NCI-H526 (cell line): ENCODE results near the gene SPRR5.

ENCODE experiments used
- DNase-seq, 2 experiments: peaks; one replicate each; lab custom pipeline; 2025; lab: John Stamatoyannopoulos, UW

SPRR5 gene

GRCh38 chr1:152946248-152946647 is 758 bp upstream of the SPRR5 start:
- no peak for DNase-seq

- DNase-seq = no peak
These were observed 4.7 kb downstream of the SPRR5 start for GRCh38 chr1:152951711-152952110.

- no peak for DNase-seq
These were observed 6.8 kb downstream of the SPRR5 start for GRCh38 chr1:152953761-152954160.

- no peak for DNase-seq
These were observed 7.4 kb downstream of the SPRR5 start for GRCh38 chr1:152954436-152954835.

DNA sequence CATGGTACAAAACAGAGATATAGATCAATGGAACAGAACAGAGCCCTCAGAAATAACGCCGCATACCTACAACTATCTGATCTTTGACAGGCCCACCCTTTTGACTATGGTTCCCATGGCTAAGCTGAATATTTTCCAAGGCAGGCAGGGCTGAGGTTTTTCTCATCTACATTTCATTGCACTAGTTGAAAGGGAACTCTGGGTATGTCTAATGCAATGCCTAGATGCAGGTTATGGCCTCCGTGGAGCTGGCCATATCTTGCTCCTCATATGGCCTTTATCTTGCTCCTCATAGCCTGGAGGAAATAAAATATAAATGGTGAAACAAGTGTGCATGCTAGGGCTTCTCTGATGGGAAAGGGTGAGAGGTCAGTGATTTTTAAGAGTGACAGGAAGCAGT is 10.6 kb downstream of the SPRR5 start:
- DNase-seq = no peak

GRCh38 chr1:152959273-152959672 is 12.3 kb downstream of the SPRR5 start:
- DNase-seq = no peak

DNA sequence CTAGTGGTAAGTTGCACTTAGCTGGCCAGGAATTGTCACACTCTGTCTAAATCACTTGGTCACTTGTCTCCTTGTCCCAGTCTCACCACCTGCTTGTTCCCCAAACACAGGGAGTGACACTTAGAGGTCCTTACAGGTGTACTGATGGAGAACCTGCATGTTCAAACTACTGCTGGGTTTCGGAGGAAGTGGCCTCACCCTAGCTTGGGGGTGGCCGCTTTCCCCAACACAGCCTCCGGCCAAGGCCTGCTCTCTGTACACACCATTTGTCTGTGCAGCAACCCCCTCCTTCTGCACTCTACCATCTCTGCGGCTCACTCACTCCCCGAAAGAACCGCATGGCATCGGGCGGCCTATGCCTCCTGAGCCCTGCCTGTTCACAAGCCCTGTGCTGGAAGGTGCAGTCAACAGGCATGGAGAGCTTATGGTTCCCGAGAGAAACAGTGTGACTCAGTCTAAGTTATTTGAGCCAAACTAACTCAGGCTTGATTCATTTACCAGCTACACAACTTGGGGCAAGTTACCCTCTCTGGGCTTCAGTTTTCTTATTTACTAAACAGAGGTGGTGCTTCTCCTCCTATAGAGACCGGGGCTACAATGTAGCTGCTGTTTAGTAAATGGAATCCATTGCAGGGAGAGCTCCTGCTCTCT is 12.9 kb downstream of the SPRR5 start:
- DNase-seq = no peak

DNA sequence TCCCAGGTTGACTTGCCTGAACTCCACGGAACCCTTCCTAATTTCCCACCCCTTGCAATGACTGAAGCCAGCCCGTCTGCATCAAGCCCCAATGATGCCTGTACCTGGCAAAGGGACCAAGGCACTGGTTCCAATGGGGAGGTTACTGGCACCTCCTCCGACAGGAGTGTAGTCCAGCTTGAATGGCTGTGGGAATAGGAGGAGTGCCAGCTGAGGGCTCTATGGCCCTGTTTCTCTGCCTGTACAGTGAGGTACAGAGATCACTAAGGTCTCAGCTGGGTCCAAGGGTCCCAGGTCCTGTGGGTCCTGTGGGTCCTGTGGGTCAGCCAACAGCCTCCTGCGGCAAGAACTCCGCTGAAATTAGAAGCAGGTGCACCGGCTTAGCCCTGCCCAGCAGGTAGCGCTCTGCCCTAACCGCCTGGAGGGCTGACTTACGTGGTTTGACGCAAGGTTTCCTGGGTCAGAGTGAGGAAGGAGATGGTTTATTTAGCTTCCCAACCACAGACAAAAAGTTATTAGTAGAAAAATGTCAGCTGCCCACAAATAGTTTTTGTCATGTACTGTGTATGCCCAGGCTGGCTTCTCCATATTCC is 13.5 kb downstream of the SPRR5 start:
- peak in 1 of 2 experiments; percentile 42 for DNase-seq

- DNase-seq = no peak
These were observed 14.4 kb downstream of the SPRR5 start for GRCh38 chr1:152961226-152961891.

DNA sequence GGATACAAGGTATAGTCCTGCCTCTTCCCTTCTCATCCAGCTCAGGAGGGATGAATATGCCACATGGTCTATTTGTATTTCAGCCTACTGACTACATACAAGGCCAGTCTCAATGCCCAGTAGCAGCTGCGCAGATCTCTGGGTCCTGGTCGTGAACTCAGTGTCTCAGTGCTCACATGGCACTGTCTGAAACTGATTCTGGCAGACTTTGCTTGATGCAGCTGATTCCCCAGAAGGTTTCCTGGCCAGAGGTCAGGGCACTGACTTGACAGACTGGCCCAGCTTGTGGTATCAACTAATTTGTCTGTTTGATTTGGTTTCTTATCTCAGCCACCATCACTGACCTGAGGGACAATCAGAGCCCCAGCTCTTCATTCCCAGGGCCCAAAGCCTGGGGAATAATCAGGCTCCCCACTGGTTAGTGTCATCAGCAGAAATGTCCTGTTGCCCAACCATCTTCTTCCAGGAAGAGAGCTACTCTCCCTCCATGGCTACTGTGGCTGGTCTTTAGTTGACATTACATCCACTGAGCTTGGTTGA is 15.9 kb downstream of the SPRR5 start:
- DNase-seq = no peak

DNA sequence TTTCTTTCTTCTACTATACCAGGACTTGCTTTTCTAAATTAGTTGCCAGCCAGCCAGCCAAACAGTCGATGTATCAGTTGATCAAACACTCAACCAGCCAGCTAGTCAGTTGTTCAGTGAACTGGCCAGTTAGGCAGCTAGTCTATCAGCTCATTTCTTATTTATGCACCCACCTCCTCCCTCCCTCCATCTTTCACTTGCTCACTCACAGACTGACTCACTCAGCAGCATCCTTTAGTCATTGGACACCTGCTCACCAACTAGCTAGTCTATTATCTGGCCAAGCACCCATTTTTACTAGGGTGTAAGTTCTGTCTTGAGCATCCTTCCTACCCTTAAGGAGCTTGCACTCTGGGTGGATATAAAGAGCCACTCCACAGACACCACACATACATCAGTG is 17.5 kb downstream of the SPRR5 start:
- no peak for DNase-seq

DNA sequence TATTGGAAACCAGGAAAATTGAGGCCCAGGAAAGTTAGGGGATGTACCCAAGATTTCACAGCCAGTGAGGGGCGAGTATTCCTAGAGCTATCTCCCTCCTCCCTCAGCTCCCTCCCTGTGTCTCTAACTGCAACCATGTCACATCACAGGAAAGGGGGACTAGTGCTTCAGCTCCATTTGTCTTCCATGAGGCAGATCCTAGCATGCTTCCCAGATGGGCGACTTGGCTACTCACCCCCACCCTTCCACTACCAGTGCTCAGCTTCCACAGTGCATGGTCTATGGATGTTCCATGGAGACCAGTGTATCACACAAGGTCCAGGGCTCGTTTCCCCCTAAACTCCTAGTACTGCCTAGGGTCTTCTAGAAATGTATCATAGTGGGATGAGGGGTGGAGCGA is 18.8 kb downstream of the SPRR5 start:
- no peak for DNase-seq

- no peak for DNase-seq
These were observed 20.2 kb downstream of the SPRR5 start for GRCh38 chr1:152967201-152967600.

GRCh38 chr1:152968248-152968647 is 21.2 kb downstream of the SPRR5 start:
- no peak for DNase-seq

GRCh38 chr1:152969036-152969435 is 22.0 kb downstream of the SPRR5 start:
- no peak for DNase-seq

DNA sequence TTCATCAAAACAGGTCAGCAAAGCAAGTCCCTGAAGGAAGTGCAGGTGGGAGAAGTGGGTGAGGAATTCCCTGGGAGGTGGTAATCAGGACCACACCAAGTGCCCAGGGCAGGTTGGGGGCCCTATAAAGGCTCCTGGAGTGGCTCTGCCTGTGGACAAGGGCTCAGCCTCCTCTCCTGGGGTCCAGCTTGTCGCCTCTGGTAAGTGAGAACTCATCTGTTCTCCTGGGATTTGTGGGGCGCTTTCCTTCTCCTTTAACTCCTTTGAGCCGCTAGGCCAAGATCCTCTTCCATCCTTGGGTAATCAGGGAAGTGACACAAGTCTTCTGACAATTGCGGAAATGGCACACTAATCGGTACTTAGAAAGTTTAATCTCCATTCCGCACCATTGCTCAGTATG is 23.5 kb downstream of the SPRR5 start, which contains the start of gene SPRR4:
Gene SPRR4, plus strand, starts transcription at position 154 of the 400 bp plus-strand sequence. CDS start 1,243 bp downstream, outside the sequence.
- no peak for DNase-seq

GRCh38 chr1:152972196-152972886 is 25.3 kb downstream of the SPRR5 start:
- DNase-seq = no peak

DNA sequence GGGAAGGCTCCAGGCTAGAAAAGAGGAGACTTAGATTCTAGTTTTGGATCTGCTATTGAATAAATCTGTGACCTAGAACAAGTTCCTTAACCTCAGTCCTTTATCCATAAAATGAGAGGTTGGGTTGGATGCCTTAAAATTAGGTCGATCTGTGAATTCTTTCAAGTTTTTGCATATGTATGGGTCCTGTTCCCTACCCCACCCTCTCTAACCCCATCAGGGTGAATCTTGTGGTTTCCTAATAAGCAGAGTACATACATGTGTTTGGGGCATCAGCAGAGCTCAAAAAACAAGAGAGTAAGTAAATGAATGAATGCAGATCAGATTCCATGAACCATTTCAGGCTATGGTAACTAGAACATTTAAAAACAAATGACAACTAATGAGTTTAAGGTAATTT is 29.7 kb downstream of the SPRR5 start:
- no peak for DNase-seq

- no peak for DNase-seq
These were observed 30.6 kb downstream of the SPRR5 start for GRCh38 chr1:152977614-152978013.

GRCh38 chr1:152980676-152981075 is 33.7 kb downstream of the SPRR5 start:
- DNase-seq = no peak

DNA sequence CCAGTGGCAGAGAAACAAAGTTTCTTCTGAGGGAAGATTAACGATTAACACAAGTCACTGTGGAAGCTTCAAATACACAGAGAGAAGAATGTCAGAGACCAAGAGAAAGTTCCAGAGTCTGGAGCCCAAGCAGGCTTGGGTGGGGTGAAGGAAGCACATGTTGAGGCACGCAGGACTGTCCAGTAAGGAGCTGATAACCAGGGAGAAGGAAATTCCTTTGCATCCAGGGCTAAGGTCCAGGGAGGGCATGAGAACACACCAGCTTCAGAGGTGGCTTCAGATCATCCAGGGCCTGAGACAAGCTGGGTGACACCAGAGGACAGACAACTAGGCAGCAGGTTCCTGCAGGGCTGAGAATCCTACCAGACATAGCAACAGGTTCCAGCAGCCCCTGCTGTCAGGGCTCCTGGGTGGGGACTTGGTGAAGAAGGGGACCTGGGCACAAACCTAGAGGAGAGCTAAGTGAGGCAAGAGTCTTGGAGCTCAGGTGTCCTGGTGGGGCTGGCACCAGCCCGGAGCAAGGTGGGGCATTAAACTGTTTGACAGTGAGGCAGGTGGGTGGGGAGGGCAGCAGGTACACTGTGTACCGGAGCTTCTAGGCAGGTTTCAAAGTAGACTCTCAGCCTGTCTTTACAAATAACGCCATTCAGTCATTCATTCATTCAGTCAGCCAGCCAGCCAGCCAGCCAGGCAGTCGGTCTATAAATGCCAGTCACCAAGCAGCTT is 34.3 kb downstream of the SPRR5 start:
- DNase-seq = no peak

DNA sequence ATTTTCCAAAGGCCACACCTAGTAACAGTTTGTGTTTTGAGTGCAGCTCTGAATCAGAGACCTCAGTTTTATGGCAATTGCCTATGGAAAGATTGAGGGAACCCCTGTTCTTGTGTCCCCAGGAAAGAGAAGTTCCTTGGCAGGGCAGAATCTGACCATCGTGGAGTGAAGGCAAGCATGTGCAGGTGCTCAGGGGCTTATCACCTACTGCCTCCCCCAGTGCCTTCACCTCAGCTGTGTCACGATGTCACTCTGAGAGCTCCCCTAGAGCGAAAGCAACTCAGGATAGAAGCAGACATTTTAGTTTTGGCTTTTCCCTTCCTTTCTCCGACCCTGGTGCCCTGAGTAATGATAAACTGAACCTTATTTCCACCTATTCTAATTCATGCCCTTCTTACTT is 35.1 kb downstream of the SPRR5 start:
- no peak for DNase-seq
